Stimulated activated CD4-positive, alpha-beta T cell treated with anti-CD3 and anti-CD28 coated beads, Interleukin-4, amount 100 ng/mL, for 1 hour (primary cell): ENCODE data around the gene LSM2.

Experiments
- DNase-seq: peaks from one replicate; pipeline ENCODE4 v3.0.0-alpha.2; 2020

Gene LSM2

GRCh38 chr6:31775633-31776484 lies 30.9 kb downstream of the LSM2 start:
- DNase-seq, result no peak

GRCh38 chr6:31775184-31775583 lies 31.6 kb downstream of the LSM2 start:
- no peak for DNase-seq

DNA sequence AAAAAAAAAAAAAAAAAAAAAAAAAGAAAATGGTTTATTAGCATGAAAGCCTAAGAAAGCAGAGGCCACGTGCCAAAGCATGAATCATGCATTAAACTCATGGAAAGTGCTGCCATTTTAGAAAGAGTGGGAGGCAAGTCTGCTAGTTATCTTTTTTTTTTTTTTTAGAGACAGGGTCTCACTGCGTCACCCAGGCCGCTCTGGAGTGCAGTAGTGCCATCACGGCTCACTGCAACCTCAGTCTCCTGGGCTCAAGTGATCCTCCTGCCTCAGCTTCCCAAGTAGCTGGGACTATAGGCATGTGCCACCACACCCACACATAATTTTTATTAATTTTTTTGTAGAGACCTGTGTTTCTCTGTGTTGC lies 34.8 kb downstream of the LSM2 start:
- peak; percentile 30 for DNase-seq

- no peak for DNase-seq
Measured at GRCh38 chr6:31770860-31771259, 35.9 kb downstream of the LSM2 start.

- peak; percentile 76 for DNase-seq
Measured at GRCh38 chr6:31769684-31770371, 36.9 kb downstream of the LSM2 start.

DNA sequence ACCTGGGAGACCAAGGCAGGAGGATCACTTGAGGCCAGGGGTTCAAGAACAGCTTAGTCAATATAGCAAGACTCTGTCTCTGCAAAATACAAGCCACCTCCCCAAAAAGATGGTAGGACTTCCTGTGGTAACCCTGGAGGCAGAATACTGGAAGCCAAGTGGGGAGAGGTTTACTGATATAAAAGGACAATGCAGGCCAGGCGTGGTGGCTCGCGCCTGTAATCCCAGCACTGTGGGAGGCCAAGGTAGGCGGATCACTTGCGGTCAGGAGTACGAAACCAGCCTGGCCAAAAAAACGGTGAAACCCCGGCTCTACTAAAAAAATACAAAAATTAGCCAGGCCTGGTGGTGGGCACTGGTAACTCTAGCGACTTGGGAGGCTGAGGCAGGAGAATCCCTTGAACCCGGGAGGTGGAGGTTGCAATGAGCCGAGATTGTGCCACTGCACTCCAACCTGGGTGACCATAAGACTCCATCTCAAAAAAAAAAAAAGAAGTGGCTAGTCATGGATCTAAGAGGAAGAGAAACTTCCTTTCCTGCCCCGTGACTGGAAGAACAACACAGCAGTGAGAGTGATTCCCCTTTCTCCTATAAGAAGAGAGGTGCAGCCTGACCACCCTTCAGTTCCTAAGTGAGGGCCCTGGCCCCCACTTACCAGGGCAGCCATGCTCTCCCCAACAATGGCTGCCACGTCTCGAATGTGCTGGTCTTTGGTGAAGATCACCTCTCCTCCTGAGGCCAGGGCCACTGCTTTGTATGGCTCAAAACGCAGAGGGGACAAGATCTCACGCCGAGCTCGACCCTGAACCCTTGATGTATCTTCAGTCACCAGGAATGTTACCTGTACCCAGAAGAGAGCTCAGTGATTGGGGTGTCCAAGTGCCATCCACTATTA lies 38.2 kb downstream of the LSM2 start:
- no peak for DNase-seq

- DNase-seq, result no peak
Measured at GRCh38 chr6:31767096-31767645, 39.6 kb downstream of the LSM2 start.

GRCh38 chr6:31765910-31766794 lies 40.6 kb downstream of the LSM2 start:
- DNase-seq, result no peak

DNA sequence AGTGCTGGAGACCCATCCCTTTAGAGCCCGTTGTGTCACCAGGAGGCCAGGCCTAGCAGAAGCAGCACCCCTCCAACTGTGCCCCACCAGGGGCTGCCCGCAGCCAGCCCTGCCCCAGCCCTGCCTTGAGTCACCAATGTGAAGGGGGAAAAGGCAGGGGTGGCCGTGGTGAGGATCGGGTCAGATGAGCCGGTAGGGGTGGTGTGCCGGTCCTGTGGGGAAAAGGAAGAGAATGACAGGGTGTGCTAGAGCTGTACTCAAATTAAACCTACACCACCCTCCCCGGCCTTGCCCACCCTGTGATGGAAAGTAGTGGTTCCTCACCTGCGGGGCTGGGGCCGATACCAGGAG lies 41.2 kb downstream of the LSM2 start:
- DNase-seq, result no peak

DNA sequence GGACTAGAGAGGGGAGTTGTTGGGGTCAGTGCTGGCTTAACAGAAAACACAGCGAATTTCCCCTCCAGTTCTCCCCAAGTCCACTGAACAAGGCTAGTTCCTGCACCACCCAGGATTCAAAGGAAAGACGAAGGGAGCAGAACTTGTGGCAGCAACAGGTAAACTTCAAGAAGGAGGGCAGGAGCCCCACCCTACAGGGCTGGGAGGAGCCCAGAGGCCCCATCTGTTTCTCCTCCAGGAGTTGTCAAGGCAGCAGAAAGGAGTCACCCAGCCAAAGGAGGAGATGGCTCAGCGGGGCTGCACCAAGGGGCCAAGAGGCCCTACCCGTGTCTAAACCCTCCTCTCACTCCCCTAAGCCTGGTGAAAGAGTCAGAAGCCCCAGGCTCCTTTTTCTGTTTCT lies 42.6 kb downstream of the LSM2 start:
- DNase-seq, result no peak

DNA sequence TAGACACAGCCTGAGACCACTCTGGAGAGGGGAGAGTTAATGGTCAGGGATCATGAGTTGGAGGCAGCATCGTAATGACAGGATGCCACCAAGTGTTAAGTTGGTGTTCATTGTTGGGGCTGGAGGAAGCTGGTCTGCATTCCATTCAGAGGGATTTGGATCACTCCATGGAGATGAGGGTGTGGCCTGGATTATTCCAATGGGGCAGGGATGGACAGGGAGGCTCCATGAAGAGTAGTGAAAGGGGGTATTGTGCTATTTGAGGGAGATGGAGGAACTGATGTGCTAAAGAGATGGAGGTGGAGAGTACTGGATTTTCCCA lies 43.2 kb downstream of the LSM2 start:
- no peak for DNase-seq

- no peak for DNase-seq
Measured at GRCh38 chr6:31762878-31763618, 43.7 kb downstream of the LSM2 start.

GRCh38 chr6:31762356-31762755 lies 44.4 kb downstream of the LSM2 start, which contains the start of gene SAPCD1:
TSS of gene SAPCD1 (plus strand) at chr6:31762656. CDS start at chr6:31763055, 399 bp downstream.
- DNase-seq, result no peak

DNA sequence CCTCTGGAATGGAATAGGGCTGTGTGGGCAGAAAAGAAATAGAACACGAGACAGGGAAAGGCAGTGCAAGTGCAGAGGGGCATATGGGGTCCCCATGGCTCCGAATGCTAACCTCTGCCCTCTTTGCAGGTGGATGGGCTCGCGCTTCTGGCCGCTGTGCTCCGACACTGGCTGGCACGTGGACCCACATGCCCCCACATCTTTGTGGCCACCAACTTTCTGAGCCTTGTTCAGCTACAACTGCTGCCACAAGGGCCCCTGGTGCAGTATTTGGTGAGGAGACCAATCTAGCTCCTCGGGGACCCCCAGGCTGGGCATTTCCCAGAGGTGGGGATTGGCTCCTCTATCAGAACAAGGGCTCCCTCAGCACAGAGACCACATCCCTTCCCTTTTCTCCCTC lies 45.4 kb downstream of the LSM2 start:
- DNase-seq, result no peak

DNA sequence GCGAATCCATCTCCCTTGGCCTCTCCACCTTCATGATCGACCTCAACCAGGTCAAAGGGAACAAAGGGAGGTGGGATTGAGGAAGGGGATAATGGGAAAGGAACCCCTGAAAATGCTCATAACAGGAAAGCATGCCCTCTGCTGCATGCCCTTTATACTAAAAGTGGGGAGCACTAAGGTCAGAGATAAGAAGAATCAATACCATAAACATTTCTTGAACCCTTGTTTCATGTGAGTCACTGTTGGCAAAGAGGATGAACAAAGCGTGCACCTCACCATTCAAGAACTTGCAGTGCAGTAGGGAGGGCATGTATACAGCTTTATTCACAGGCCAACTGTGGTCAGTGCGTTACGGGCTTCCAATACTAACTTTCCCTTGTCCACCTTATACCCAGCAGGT lies 46.0 kb downstream of the LSM2 start:
- DNase-seq, result no peak

DNA sequence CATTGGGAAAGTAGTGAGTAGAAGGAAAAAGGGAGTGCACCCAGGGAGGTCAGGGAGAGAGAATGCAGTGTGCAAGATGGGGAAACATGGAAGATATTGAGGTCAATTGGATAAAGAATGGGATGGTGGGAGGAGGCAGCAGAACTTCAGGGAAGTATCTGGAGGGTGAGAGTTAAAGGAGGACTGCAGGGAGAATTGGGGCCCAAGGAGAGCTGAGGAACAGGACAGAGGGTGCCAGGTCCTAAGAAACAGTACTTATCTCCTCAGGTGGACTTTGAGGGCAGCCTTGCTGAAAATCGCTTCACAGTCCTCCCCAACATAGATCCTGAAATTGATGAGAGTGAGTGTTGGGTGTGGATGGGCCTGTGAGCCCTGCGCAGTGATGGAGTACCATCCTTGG lies 48.5 kb downstream of the LSM2 start:
- DNase-seq, result no peak

- no peak for DNase-seq
Measured at GRCh38 chr6:31752739-31753319, 53.9 kb downstream of the LSM2 start.

- no peak for DNase-seq
Measured at GRCh38 chr6:31750411-31751022, 56.2 kb downstream of the LSM2 start.

GRCh38 chr6:31749301-31750036 lies 57.3 kb downstream of the LSM2 start:
- no peak for DNase-seq
